ENCODE measurements around the gene EIF3J.
"Not testable (repeated sequence)": the region's sequence is repeated elsewhere in the genome, so short reads cannot be mapped to it uniquely, and the experiment has no call there.

EIF3J gene

GRCh38 chr15:44525018-44525417 is 11.9 kb upstream of the EIF3J start:
- peaks cover 27% of the 10 kb centered on the region for H3K36me3 ChIP-seq (ENCODE audit: insufficient read depth, low read length)
- peaks cover 4% of the 10 kb centered on the region for H3K79me2 ChIP-seq (ENCODE audit: control insufficient read depth, insufficient read depth, low read length, unreplicated experiment)
- no peak overlapping the region for H2AFZ ChIP-seq (ENCODE audit: low read length, unreplicated experiment)
- H3K27ac ChIP-seq (ENCODE audit: low read depth, low read length) = no peak overlapping the region
- H3K4me1 ChIP-seq (ENCODE audit: control insufficient read depth, insufficient read depth, low read length, unreplicated experiment) = no peaks in the 10 kb centered on the region
- no peaks in the 10 kb centered on the region for H3K27me3 ChIP-seq (ENCODE audit: insufficient read depth, low read length)
- no peak overlapping the region for H3K4me3 ChIP-seq (ENCODE audit: low read depth, low read length)

- Histone ChIP-seq H3K36me3 (ENCODE audit: insufficient read depth, low read length) (peaks cover 27% of the 10 kb centered on the region), H3K27ac (ENCODE audit: low read depth, low read length) (no peak overlapping the region), H3K4me3 (ENCODE audit: low read depth, low read length) (no peak overlapping the region), H3K4me1 (ENCODE audit: control insufficient read depth, insufficient read depth, low read length, unreplicated experiment) (no peaks in the 10 kb centered on the region), H3K27me3 (ENCODE audit: insufficient read depth, low read length) (no peaks in the 10 kb centered on the region), H2AFZ (ENCODE audit: low read length, unreplicated experiment) (no peak overlapping the region), H3K79me2 (ENCODE audit: control insufficient read depth, insufficient read depth, low read length, unreplicated experiment) (peaks cover 4% of the 10 kb centered on the region)
Observed at GRCh38 chr15:44527241-44527640, 9.7 kb upstream of the EIF3J start.

GRCh38 chr15:44529864-44530604 is 6.9 kb upstream of the EIF3J start:
- no peak overlapping the region for H3K27ac ChIP-seq (ENCODE audit: low read depth, low read length)
- H2AFZ ChIP-seq (ENCODE audit: low read length, unreplicated experiment) = no peak overlapping the region
- H3K79me2 ChIP-seq (ENCODE audit: control insufficient read depth, insufficient read depth, low read length, unreplicated experiment) = peaks cover 5% of the 10 kb centered on the region
- H3K4me3 ChIP-seq (ENCODE audit: low read depth, low read length) = no peak overlapping the region
- H3K27me3 ChIP-seq (ENCODE audit: insufficient read depth, low read length) = no peaks in the 10 kb centered on the region
- peaks cover 15% of the 10 kb centered on the region for H3K36me3 ChIP-seq (ENCODE audit: insufficient read depth, low read length)
- peaks cover 5% of the 10 kb centered on the region for H3K4me1 ChIP-seq (ENCODE audit: control insufficient read depth, insufficient read depth, low read length, unreplicated experiment)

- Histone ChIP-seq H2AFZ (ENCODE audit: low read length, unreplicated experiment) (no peak overlapping the region), H3K27ac (ENCODE audit: low read depth, low read length) (no peak overlapping the region), H3K36me3 (ENCODE audit: insufficient read depth, low read length) (peaks cover 9% of the 10 kb centered on the region), H3K79me2 (ENCODE audit: control insufficient read depth, insufficient read depth, low read length, unreplicated experiment) (peaks cover 11% of the 10 kb centered on the region), H3K27me3 (ENCODE audit: insufficient read depth, low read length) (no peaks in the 10 kb centered on the region), H3K4me1 (ENCODE audit: control insufficient read depth, insufficient read depth, low read length, unreplicated experiment) (peaks cover 12% of the 10 kb centered on the region), H3K4me3 (ENCODE audit: low read depth, low read length) (no peak overlapping the region)
Observed at GRCh38 chr15:44530653-44531052, 6.3 kb upstream of the EIF3J start.

- H3K36me3 ChIP-seq (ENCODE audit: insufficient read depth, low read length); H3K27ac ChIP-seq (ENCODE audit: low read depth, low read length); H2AFZ ChIP-seq (ENCODE audit: low read length, unreplicated experiment); H3K4me3 ChIP-seq (ENCODE audit: low read depth, low read length); H3K27me3 ChIP-seq (ENCODE audit: insufficient read depth, low read length): not testable (repeated sequence)
- peaks cover 18% of the 10 kb centered on the region for H3K79me2 ChIP-seq (ENCODE audit: control insufficient read depth, insufficient read depth, low read length, unreplicated experiment)
- H3K4me1 ChIP-seq (ENCODE audit: control insufficient read depth, insufficient read depth, low read length, unreplicated experiment) = peaks cover 14% of the 10 kb centered on the region
Observed at GRCh38 chr15:44532275-44532674, 4.7 kb upstream of the EIF3J start.

- Histone ChIP-seq H3K27ac (ENCODE audit: low read depth, low read length) (no peak overlapping the region), H3K79me2 (ENCODE audit: control insufficient read depth, insufficient read depth, low read length, unreplicated experiment) (peaks cover 22% of the 10 kb centered on the region), H2AFZ (ENCODE audit: low read length, unreplicated experiment) (no peak overlapping the region), H3K4me3 (ENCODE audit: low read depth, low read length) (no peak overlapping the region), H3K36me3 (ENCODE audit: insufficient read depth, low read length) (no peaks in the 10 kb centered on the region; the same call in none of the 2 replicates), H3K4me1 (ENCODE audit: control insufficient read depth, insufficient read depth, low read length, unreplicated experiment) (peaks cover 14% of the 10 kb centered on the region), H3K27me3 (ENCODE audit: insufficient read depth, low read length) (no peaks in the 10 kb centered on the region)
Observed at GRCh38 chr15:44532689-44533088, 4.3 kb upstream of the EIF3J start.

- Histone ChIP-seq H3K4me3 (ENCODE audit: low read depth, low read length) (peak overlapping the region; percentile 86), H3K4me1 (ENCODE audit: control insufficient read depth, insufficient read depth, low read length, unreplicated experiment) (peaks cover 18% of the 10 kb centered on the region), H3K36me3 (ENCODE audit: insufficient read depth, low read length) (no peaks in the 10 kb centered on the region; the same call in 1 of the 2 replicates), H3K27ac (ENCODE audit: low read depth, low read length) (no peak overlapping the region), H2AFZ (ENCODE audit: low read length, unreplicated experiment) (no peak overlapping the region), H3K79me2 (ENCODE audit: control insufficient read depth, insufficient read depth, low read length, unreplicated experiment) (peaks cover 40% of the 10 kb centered on the region), H3K27me3 (ENCODE audit: insufficient read depth, low read length) (no peaks in the 10 kb centered on the region)
Observed at GRCh38 chr15:44535092-44535491, 1.9 kb upstream of the EIF3J start.

- H2AFZ ChIP-seq (ENCODE audit: low read length, unreplicated experiment) = peak overlapping the region; percentile 93
- peaks cover 23% of the 10 kb centered on the region for H3K4me1 ChIP-seq (ENCODE audit: control insufficient read depth, insufficient read depth, low read length, unreplicated experiment)
- H3K27me3 ChIP-seq (ENCODE audit: insufficient read depth, low read length) = no peaks in the 10 kb centered on the region
- peak overlapping the region; percentile 86 for H3K4me3 ChIP-seq (ENCODE audit: low read depth, low read length)
- peak overlapping the region; percentile 90 for H3K27ac ChIP-seq (ENCODE audit: low read depth, low read length)
- H3K79me2 ChIP-seq (ENCODE audit: control insufficient read depth, insufficient read depth, low read length, unreplicated experiment) = peaks cover 47% of the 10 kb centered on the region
- H3K36me3 ChIP-seq (ENCODE audit: insufficient read depth, low read length) = peaks cover 5% of the 10 kb centered on the region; the same call in 1 of the 2 replicates
Observed at GRCh38 chr15:44535523-44536301, 1.2 kb upstream of the EIF3J start.

- H3K36me3 ChIP-seq (ENCODE audit: insufficient read depth, low read length) = peaks cover 12% of the 10 kb centered on the region; the same call in 1 of the 2 replicates
- H3K4me3 ChIP-seq (ENCODE audit: low read depth, low read length) = peak overlapping the region; percentile 86
- H3K27me3 ChIP-seq (ENCODE audit: insufficient read depth, low read length) = no peaks in the 10 kb centered on the region
- peaks cover 30% of the 10 kb centered on the region for H3K4me1 ChIP-seq (ENCODE audit: control insufficient read depth, insufficient read depth, low read length, unreplicated experiment)
- peak overlapping the region; percentile 93 for H2AFZ ChIP-seq (ENCODE audit: low read length, unreplicated experiment)
- H3K79me2 ChIP-seq (ENCODE audit: control insufficient read depth, insufficient read depth, low read length, unreplicated experiment) = peaks cover 54% of the 10 kb centered on the region
- H3K27ac ChIP-seq (ENCODE audit: low read depth, low read length) = peak overlapping the region; percentile 90
Observed at GRCh38 chr15:44536302-44536961, 515 bp upstream of the EIF3J start.

GRCh38 chr15:44537735-44538240 is 841 bp downstream of the EIF3J start:
- Histone ChIP-seq H3K4me3 (ENCODE audit: low read depth, low read length) (peak overlapping the region; percentile 87), H3K27me3 (ENCODE audit: insufficient read depth, low read length) (no peaks in the 10 kb centered on the region), H3K36me3 (ENCODE audit: insufficient read depth, low read length) (peaks cover 12% of the 10 kb centered on the region), H3K4me1 (ENCODE audit: control insufficient read depth, insufficient read depth, low read length, unreplicated experiment) (peaks cover 44% of the 10 kb centered on the region), H3K27ac (ENCODE audit: low read depth, low read length) (peak overlapping the region; percentile 90), H2AFZ (ENCODE audit: low read length, unreplicated experiment) (peak overlapping the region; percentile 67), H3K79me2 (ENCODE audit: control insufficient read depth, insufficient read depth, low read length, unreplicated experiment) (peaks cover 67% of the 10 kb centered on the region)

All from ACC112 (cell line).